Measurements from ENCODE around the gene R3HDML. TPM values are rescaled to one million over a fixed set of nuclear protein-coding genes. Genes with fewer than 3 reads are reported as not detected.

Gene R3HDML
- not detected in 2 replicates for total RNA-seq
- long read RNA-seq = 0 reads

DNA sequence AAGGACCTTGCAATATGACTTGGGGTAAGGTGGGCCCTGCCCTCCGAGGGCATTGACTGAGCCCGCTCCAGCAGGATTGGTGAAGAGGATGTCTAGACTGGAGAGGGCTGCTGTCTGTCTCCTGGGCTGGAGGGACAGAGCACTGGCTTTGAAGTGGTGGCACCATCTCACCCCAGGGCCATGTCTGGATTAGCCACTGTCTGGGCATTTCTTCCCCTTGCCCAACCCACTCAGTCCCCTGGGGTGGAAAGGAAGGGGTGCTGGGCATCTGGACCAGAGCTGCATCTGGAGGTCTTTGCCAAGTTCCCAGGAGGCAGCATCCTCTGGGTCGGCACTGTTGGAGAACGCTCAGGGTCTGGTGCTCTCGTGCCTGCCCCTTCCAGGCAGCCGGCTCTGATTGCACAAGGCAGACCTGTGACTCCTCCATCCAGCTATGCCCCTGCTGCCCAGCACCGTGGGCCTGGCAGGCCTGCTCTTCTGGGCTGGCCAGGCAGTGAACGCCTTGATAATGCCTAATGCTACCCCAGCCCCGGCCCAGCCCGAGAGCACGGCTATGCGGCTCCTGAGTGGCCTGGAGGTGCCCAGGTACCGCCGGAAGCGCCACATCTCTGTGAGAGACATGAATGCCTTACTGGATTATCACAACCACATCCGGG is at the start of gene R3HDML:
Gene R3HDML, plus strand, starts transcription at position 319 of the 656 bp plus-strand sequence. Its CDS starts 115 bp downstream, at position 434.
- H3K36me3 Mint-ChIP-seq (ENCODE audit: insufficient read depth) = no peaks in the 10 kb centered on the region
- no peak for DNase-seq (ENCODE audit: low spot score, unreplicated experiment)
- no peaks in the 10 kb centered on the region for H3K9me3 Mint-ChIP-seq (ENCODE audit: low read depth)
- H3K27me3 Mint-ChIP-seq = peaks cover 5% of the 10 kb centered on the region
- no peak within 1 kb of the TSS for H3K4me3 Mint-ChIP-seq (ENCODE audit: low read depth)
- TF ChIP-seq, protein P1, sequence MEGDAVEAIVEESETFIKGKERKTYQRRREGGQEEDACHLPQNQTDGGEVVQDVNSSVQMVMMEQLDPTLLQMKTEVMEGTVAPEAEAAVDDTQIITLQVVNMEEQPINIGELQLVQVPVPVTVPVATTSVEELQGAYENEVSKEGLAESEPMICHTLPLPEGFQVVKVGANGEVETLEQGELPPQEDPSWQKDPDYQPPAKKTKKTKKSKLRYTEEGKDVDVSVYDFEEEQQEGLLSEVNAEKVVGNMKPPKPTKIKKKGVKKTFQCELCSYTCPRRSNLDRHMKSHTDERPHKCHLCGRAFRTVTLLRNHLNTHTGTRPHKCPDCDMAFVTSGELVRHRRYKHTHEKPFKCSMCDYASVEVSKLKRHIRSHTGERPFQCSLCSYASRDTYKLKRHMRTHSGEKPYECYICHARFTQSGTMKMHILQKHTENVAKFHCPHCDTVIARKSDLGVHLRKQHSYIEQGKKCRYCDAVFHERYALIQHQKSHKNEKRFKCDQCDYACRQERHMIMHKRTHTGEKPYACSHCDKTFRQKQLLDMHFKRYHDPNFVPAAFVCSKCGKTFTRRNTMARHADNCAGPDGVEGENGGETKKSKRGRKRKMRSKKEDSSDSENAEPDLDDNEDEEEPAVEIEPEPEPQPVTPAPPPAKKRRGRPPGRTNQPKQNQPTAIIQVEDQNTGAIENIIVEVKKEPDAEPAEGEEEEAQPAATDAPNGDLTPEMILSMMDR (IDR thresholded peaks at IDR 0.05; ENCODE audit: unreplicated experiment) = no peak
- H3K4me1 Mint-ChIP-seq (ENCODE audit: low read depth) = peaks cover 10% of the 10 kb centered on the region
- H3K27ac Mint-ChIP-seq = no peak within 1 kb of the TSS

GRCh38 chr20:44287272-44288097 is 49.4 kb upstream of the R3HDML start:
- no peak for DNase-seq (ENCODE audit: low spot score, unreplicated experiment)
- TF ChIP-seq, protein P1 (IDR thresholded peaks at IDR 0.05; ENCODE audit: unreplicated experiment) = no peak
- no peaks in the 10 kb centered on the region for H3K4me1 Mint-ChIP-seq (ENCODE audit: low read depth)
- H3K36me3 Mint-ChIP-seq (ENCODE audit: insufficient read depth) = peaks cover 2% of the 10 kb centered on the region
- H3K9me3 Mint-ChIP-seq (ENCODE audit: low read depth) = no peaks in the 10 kb centered on the region
- H3K27ac Mint-ChIP-seq = no peak overlapping the region
- H3K27me3 Mint-ChIP-seq = no peaks in the 10 kb centered on the region
- H3K4me3 Mint-ChIP-seq (ENCODE audit: low read depth) = no peak overlapping the region

GRCh38 chr20:44288252-44288651 is 48.6 kb upstream of the R3HDML start:
- H3K36me3 Mint-ChIP-seq (ENCODE audit: insufficient read depth) = peaks cover 2% of the 10 kb centered on the region
- no peak for DNase-seq (ENCODE audit: low spot score, unreplicated experiment)
- no peaks in the 10 kb centered on the region for H3K4me1 Mint-ChIP-seq (ENCODE audit: low read depth)
- no peaks in the 10 kb centered on the region for H3K9me3 Mint-ChIP-seq (ENCODE audit: low read depth)
- H3K4me3 Mint-ChIP-seq (ENCODE audit: low read depth) = no peak overlapping the region
- TF ChIP-seq, protein P1 (IDR thresholded peaks at IDR 0.05; ENCODE audit: unreplicated experiment) = no peak
- H3K27ac Mint-ChIP-seq = no peak overlapping the region
- no peaks in the 10 kb centered on the region for H3K27me3 Mint-ChIP-seq

- Mint-ChIP-seq H3K9me3 (ENCODE audit: low read depth) (no peaks in the 10 kb centered on the region), H3K4me1 (ENCODE audit: low read depth) (no peaks in the 10 kb centered on the region), H3K27ac (no peak overlapping the region), H3K4me3 (ENCODE audit: low read depth) (no peak overlapping the region), H3K27me3 (no peaks in the 10 kb centered on the region), H3K36me3 (ENCODE audit: insufficient read depth) (peaks cover 2% of the 10 kb centered on the region)
- no peak for DNase-seq (ENCODE audit: low spot score, unreplicated experiment)
- TF ChIP-seq, protein P1 (IDR thresholded peaks at IDR 0.05; ENCODE audit: unreplicated experiment) = no peak
These were observed 45.1 kb upstream of the R3HDML start for GRCh38 chr20:44291754-44292153.

GRCh38 chr20:44296011-44296410 is 40.8 kb upstream of the R3HDML start:
- Mint-ChIP-seq H3K9me3 (ENCODE audit: low read depth) (peaks cover 5% of the 10 kb centered on the region), H3K4me1 (ENCODE audit: low read depth) (no peaks in the 10 kb centered on the region), H3K27me3 (no peaks in the 10 kb centered on the region)

More at GRCh38 chr20:44296011-44296410, 40.8 kb upstream of the R3HDML start:
- TF ChIP-seq, protein P1 (IDR thresholded peaks at IDR 0.05; ENCODE audit: unreplicated experiment) = no peak
- no peak for DNase-seq (ENCODE audit: low spot score, unreplicated experiment)
- no peak overlapping the region for H3K27ac Mint-ChIP-seq
- H3K4me3 Mint-ChIP-seq (ENCODE audit: low read depth) = no peak overlapping the region
- H3K36me3 Mint-ChIP-seq (ENCODE audit: insufficient read depth) = peaks cover 3% of the 10 kb centered on the region
